ENCODE measurements around the gene ABHD3. TPM values are rescaled to one million over a fixed set of nuclear protein-coding genes. Genes with fewer than 3 reads are reported as not detected.

ABHD3 gene
- total RNA-seq (2022) = 29.3 and 31.8 TPM in 2 replicates
- Bru-seq, nascent RNA = percentile 78 among the genes with signal in this experiment
- percentile 84 among the genes with signal in this experiment for BruChase-seq, experiment 1, labeled RNA remaining after a 2-hour chase
- percentile 84 among the genes with signal in this experiment for BruChase-seq, experiment 2, labeled RNA remaining after a 6-hour chase
- long read RNA-seq, transcript ABHD3-202 (5 exons, 877 nt) = minor isoform, 10 of 137 reads
- long read RNA-seq, transcript ABHD3-201 (9 exons, 2,064 nt) = major isoform, 96 of 137 reads
- long read RNA-seq, partial matches to known transcripts = 10 of 137 reads
- long read RNA-seq, other reads (novel, unspliced or antisense) = 14 of 137 reads

DNA sequence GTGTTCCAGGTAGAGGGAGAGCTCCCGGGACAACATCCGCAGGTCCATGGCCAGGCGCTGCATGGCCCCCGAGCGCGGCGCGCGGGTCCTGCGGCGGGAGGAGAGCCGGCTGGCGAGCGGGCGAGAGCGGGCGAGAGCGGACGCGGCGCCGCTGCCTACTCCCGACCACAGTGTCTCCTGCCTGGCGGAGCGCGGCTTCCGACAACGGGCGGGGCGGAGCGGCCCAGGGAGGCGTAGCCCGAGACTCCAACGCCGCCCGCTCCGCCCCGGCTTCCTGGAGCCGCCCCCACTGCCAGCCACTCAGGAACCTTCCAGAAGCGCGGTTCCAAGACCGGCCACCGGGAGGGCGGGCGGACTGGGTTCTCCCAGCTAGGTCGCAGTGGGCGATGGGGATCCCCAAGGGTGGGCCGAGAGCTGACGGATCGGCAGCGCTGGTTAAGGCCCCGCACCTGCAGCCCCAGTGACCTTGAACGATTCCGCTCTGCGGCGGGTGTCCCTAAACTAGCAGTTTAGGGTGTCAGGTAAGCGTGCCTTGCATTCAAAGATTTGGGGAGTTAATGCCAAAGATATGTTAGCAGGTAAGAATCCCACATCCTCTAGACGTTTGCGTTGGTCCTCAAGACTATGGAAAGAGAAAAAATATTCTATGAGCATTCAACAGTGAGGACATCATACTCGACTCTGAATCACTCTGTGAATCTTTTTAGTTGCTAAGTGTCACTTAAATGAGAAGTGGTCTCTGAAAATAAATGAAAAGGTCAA, at the start of gene ABHD3:
Gene ABHD3 (minus strand): TSS at position 172 of the 762 bp plus-strand sequence. CDS start 109 bp downstream, at position 63.
- intact Hi-C loops (cut with micrococcal nuclease; ENCODE audit: unreplicated experiment) = loop anchor here (1.0 to 2.0 kb wide), 2 partner anchors 36 to 92 kb away; partner anchors contain the start of genes MIB1 and SNRPD1

GRCh38 chr18:21747764-21748693, 43.5 kb upstream of the ABHD3 start:
- H3K9me3 Mint-ChIP-seq (ENCODE audit: unreplicated experiment) = no peaks in the 10 kb centered on the region
- H3K4me3 ChIP-seq (ENCODE audit: low read depth, low read length) = no peak overlapping the region
- ChIA-PET CTCF (interaction anchor here (0.6 kb wide), 1 partner anchor 29 kb away, joined by 5 read pairs; no protein-coding TSS in a partner anchor), POLR2A (no interaction called here)
- H3K4me1 ChIP-seq = peaks cover 4% of the 10 kb centered on the region; the same call in 1 of the 2 replicates
- H3K27me3 Mint-ChIP-seq (ENCODE audit: insufficient read depth, unreplicated experiment) = no peaks in the 10 kb centered on the region
- no peaks in the 10 kb centered on the region for H3K27me3 ChIP-seq (replicated peaks; ENCODE audit: control insufficient read depth, insufficient read depth, low read length)
- no peak overlapping the region for H3K27ac Mint-ChIP-seq (ENCODE audit: unreplicated experiment)
- intact Hi-C loops (cut with micrococcal nuclease; ENCODE audit: unreplicated experiment) = loop anchor here (10.0 kb wide), 1 partner anchor 113 kb away; no protein-coding TSS in a partner anchor
- no TSS peak for BruUV-seq (replicated peaks)
- H3K36me3 Mint-ChIP-seq (ENCODE audit: insufficient read depth, unreplicated experiment) = peaks cover 6% of the 10 kb centered on the region
- DNase-seq = no peak
- H3K36me3 ChIP-seq (ENCODE audit: control insufficient read depth, insufficient read depth, low read length) = no peaks in the 10 kb centered on the region
- no peak for TF ChIP-seq CTCF (IDR thresholded peaks at IDR 0.05; ENCODE audit: insufficient read depth in 1 of 2, low read depth in 1 of 2, low read length in 1 of 2, severe bottlenecking in 1 of 2, unreplicated experiment in 1 of 2)
- H3K4me3 Mint-ChIP-seq (ENCODE audit: unreplicated experiment) = no peak overlapping the region
- no peaks in the 10 kb centered on the region; the same call in 1 of the 2 replicates for H3K9me3 ChIP-seq
- peaks cover 12% of the 10 kb centered on the region for H3K4me1 Mint-ChIP-seq (ENCODE audit: low read depth, unreplicated experiment)

More for the DNA sequence above, at the start of gene ABHD3:
- ChIA-PET POLR2A (interaction anchor here (0.5 to 1.6 kb wide), 9 partner anchors 18 to 104 kb away, joined by 3 to 29 read pairs (median 4); partner anchors contain the start of gene MIB1), CTCF (interaction anchor here (0.7 to 1.5 kb wide), 3 partner anchors 36 to 104 kb away, joined by 3 to 10 read pairs (median 4); partner anchors contain the start of genes ESCO1, MIB1 and SNRPD1)
- TF ChIP-seq CTCF (IDR thresholded peaks at IDR 0.05; ENCODE audit: insufficient read depth in 1 of 2, low read depth in 1 of 2, low read length in 1 of 2, severe bottlenecking in 1 of 2, unreplicated experiment in 1 of 2) = peak; percentile 25 to 39
- Histone ChIP-seq H3K4me3 (ENCODE audit: low read depth, low read length) (peak within 1 kb of the TSS; percentile 84), H3K27me3 (replicated peaks; ENCODE audit: control insufficient read depth, insufficient read depth, low read length) (no peaks in the 10 kb centered on the region), H3K9me3 (no peaks in the 10 kb centered on the region), H3K36me3 (ENCODE audit: control insufficient read depth, insufficient read depth, low read length) (no peaks in the 10 kb centered on the region), H3K4me1 (peaks cover 6% of the 10 kb centered on the region)
- no peaks in the 10 kb centered on the region for H3K27me3 Mint-ChIP-seq (ENCODE audit: insufficient read depth, unreplicated experiment)
- peaks cover 31% of the 10 kb centered on the region for H3K36me3 Mint-ChIP-seq (ENCODE audit: insufficient read depth, unreplicated experiment)
- peak within 1 kb of the TSS; percentile 86 for H3K4me3 Mint-ChIP-seq (ENCODE audit: unreplicated experiment)
- H3K9me3 Mint-ChIP-seq (ENCODE audit: unreplicated experiment) = no peaks in the 10 kb centered on the region
- DNase-seq = peak; percentile 94 to 96
- TSS peak; percentile 83 for BruUV-seq (replicated peaks)
- peak within 1 kb of the TSS; percentile 64 for H3K27ac Mint-ChIP-seq (ENCODE audit: unreplicated experiment)
- H3K4me1 Mint-ChIP-seq (ENCODE audit: low read depth, unreplicated experiment) = peaks cover 6% of the 10 kb centered on the region

Measured in Caco-2 (cell line).